Body of pancreas (tissue), 4 donors: ENCODE data around the gene NACC2. TPM values are rescaled to one million over a fixed set of nuclear protein-coding genes. Genes with fewer than 3 reads are reported as not detected.

Source experiments
- ATAC-seq: fragments of 150-250 bp; one replicate; pipeline ENCODE4 v1.9.1; 2016
- DNase-seq, 4 donors: peaks; one replicate each; pipeline ENCODE4 v3.0.0-alpha.2; 2019
- H3K27ac ChIP-seq, 4 donors: fragments of 200-600 bp; sonication (generic); 1 replicate in 3 of 4; 2 replicates in 1 of 4; pipeline versions ENCODE4 v1.5.1 to v1.6.1; 2016 to 2019; ENCODE audit warnings: mild to moderate bottlenecking in 1 of 4, mixed read lengths in 1 of 4, moderate library complexity in 1 of 4
- H3K27me3 ChIP-seq, 2 donors: fragments of 200-600 bp; sonication (generic); one replicate each; pipeline ENCODE4 v1.6.0; 2016; ENCODE audit warnings: mild to moderate bottlenecking in 1 of 2
- H3K36me3 ChIP-seq, 2 donors: fragments of 200-600 bp; sonication (generic); replicated peaks in 1 of 2; 2 replicates each; pipeline ENCODE4 v1.5.1; 2016; ENCODE audit warnings: low read depth in 2 of 2; ENCODE audit not compliant: insufficient read depth in 1 of 2
- H3K4me1 ChIP-seq: fragments of 200-600 bp; sonication (generic); one replicate; pipeline ENCODE4 v1.6.0; 2016
- H3K4me3 ChIP-seq, 2 donors: fragments of 200-600 bp; sonication (generic); 1 replicate in 1 of 2; 2 replicates in 1 of 2; pipeline ENCODE4 v1.5.1; 2016 to 2019
- H3K9me3 ChIP-seq, 3 donors: fragments of 200-600 bp; sonication (generic); 1 replicate in 2 of 3; 2 replicates in 1 of 3; pipeline ENCODE4 v1.5.1; 2016
- CTCF ChIP-seq, 7 experiments: fragments of 450-650 bp in 4 of 7; fragments of 200-600 bp in 3 of 7; sonication (generic) in 3 of 7; IDR thresholded peaks; one replicate each; pipeline ENCODE4 v1.5.1; 2016 to 2019; ENCODE audit warnings: antibody characterized with exemption in 7 of 7
- POLR2A ChIP-seq, 3 donors: fragments of 450-650 bp; IDR thresholded peaks; one replicate each; pipeline ENCODE4 v1.6.1; 2016; ENCODE audit warnings: antibody characterized with exemption in 3 of 3, mild to moderate bottlenecking in 2 of 3
- WGBS, 2 donors: methylation state at CpG; one replicate each; pipeline ENCODE4 v1.1.5; 2017; 5-methylcytosine and 5-hydroxymethylcytosine counted together
- intact Hi-C: fragments of 100-400 bp; cut with DNase I; formaldehyde crosslinking; loops from one replicate; pipeline ENCODE4 v1.15.1; 2023
- total RNA-seq, 2 donors: library from RNA; depleted of rRNA; stranded (reverse); fragments of >200 nt; gene quantifications; one replicate each; pipeline ENCODE4 v1.1.0, GENCODE V29; 2016

NACC2 gene
- total RNA-seq, 2 donors from 2014 or later: 16.6 to 21.1 TPM

DNA sequence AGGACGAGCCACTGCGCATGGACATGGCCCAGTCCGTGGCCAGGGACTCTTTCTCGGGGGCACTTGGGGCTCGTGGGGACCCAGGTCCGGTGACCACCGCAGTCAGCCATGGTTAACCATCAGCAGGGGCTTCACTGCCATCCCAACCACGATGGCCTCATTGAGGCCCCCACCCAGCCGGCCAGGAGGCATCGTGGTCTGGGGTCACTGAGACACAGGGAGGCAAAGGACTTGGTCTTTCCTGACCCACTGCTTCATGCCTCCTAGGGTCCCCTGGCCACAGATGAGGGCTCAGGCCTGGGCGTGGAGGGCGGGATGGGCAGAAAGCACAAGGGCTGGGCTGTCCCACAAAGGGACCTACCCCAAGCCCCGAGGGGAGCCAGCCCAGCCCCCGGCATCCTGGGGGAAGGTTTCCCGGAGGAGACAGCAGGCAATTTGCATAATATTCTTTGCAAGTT lies 6.6 kb downstream of the NACC2 start:
- H3K27ac ChIP-seq: no peak overlapping the region
- DNase-seq: no peak

GRCh38 chr9:136087741-136088480 lies 7.2 kb downstream of the NACC2 start:
- WGBS, 2 donors: 75% methylated on average over 23 of the region's 24 CpGs; no CpG with 5 or more reads in 1 of the 2 donors
- no peak for ATAC-seq
- H3K27me3 ChIP-seq: no peaks in the 10 kb centered on the region

More for the DNA sequence above, 6.6 kb downstream of the NACC2 start:
- Histone ChIP-seq H3K4me1 (peaks cover 75% of the 10 kb centered on the region), H3K4me3 (no peak overlapping the region), H3K36me3 (no peaks in the 10 kb centered on the region), H3K9me3 (no peaks in the 10 kb centered on the region), H3K27me3 (no peaks in the 10 kb centered on the region)
- WGBS, 2 donors: 78 to 80% methylated on average over 1 to 13 of the region's 15 CpGs
- TF ChIP-seq CTCF (IDR thresholded peaks at IDR 0.05) (no peak), POLR2A (IDR thresholded peaks at IDR 0.05) (no peak)
- ATAC-seq: no peak
- intact Hi-C loops: no loop called here

DNA sequence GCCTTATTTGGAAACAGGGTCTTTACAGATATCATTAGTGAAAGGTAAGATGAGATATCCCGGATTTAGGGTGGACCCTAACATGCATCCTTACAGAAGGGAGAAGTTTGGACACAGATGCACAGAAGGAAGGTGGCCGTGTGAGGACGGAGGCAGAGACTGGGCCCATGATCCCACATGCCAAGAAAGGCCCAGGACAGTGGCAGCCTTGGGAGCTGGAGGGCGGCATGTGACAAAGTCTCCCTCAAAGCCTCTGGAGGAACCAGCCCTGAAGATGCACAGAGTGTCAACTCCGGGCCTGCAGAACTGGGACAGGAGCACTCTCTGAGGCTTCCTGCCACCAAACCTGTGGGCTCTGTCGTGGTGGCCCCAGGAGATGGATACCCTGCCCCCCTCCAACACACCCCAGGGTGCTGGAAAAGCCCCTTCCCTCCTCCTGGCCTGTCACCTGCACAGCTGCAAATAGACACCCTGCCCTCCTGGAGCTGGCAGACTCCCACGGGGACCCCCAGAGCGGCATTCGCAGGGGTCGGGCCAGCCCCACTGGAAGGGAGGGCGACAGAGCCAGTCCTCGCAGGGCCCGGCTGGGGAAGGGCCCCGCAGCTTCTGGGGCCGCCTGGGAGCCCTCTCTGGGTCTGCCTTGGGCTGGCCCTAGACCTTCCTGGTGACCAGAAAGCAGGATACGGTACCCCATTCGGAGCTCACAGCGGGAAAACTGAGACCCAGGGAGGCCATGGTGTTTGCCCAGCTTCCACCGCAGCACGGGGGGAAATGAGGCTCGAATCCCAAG lies 7.9 kb downstream of the NACC2 start:
- TF ChIP-seq POLR2A (IDR thresholded peaks at IDR 0.05): no peak
- TF ChIP-seq CTCF (IDR thresholded peaks at IDR 0.05): no peak
- DNase-seq (no peak), ATAC-seq (no peak)
- intact Hi-C loops: no loop called here
- no peaks in the 10 kb centered on the region for H3K36me3 ChIP-seq
- H3K27me3 ChIP-seq: no peaks in the 10 kb centered on the region
- no peak overlapping the region for H3K4me3 ChIP-seq
- WGBS, 2 donors: 90% methylated on average over 10 to 21 of the region's 21 CpGs
- no peak overlapping the region for H3K27ac ChIP-seq
- H3K9me3 ChIP-seq: no peaks in the 10 kb centered on the region
- H3K4me1 ChIP-seq: peaks cover 64% of the 10 kb centered on the region

More at GRCh38 chr9:136087741-136088480, 7.2 kb downstream of the NACC2 start:
- Histone ChIP-seq H3K4me1 (peaks cover 69% of the 10 kb centered on the region), H3K9me3 (no peaks in the 10 kb centered on the region), H3K27ac (no peak overlapping the region), H3K4me3 (no peak overlapping the region), H3K36me3 (no peaks in the 10 kb centered on the region)
- peak in 1 of 4 donors; percentile 11 for DNase-seq
- intact Hi-C loops: no loop called here
- TF ChIP-seq POLR2A (IDR thresholded peaks at IDR 0.05) (no peak), CTCF (IDR thresholded peaks at IDR 0.05) (no peak)

DNA sequence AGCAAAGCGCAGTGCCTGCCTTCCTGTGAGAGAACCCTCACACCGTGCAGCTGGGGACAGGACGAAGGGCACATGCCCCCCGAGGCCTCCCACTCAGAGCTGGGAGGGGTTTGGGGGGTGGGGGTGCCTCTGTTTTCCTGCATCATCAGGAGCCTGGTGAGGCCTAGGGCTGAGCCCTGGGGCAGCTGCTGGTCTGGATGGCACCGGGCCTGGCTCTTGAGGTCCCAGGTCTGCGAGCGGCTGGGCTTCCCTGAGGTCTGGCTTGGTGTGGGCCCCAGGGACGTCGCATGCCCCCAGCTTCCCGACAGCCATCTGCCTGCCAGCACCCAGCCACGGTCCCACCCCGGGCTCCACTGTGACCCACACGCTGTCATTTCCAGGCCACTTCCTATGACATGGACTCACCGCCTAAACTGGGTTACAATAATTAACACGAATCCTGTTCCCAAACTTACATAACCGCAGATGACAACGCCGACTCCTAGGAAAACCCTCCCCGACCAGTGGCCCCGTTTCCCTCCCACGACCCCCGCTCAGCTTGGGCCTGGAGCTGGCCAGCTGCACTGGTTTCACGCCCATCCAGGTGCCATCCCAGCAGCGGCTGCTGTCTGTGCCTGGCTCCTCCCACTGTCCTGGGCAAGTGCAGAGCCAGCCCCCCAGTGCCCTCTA lies 8.7 kb downstream of the NACC2 start:
- Histone ChIP-seq H3K9me3 (no peaks in the 10 kb centered on the region), H3K27ac (peak overlapping the region; percentile 18 to 64 (median 49)), H3K36me3 (no peaks in the 10 kb centered on the region), H3K4me1 (peaks cover 64% of the 10 kb centered on the region), H3K27me3 (no peaks in the 10 kb centered on the region), H3K4me3 (no peak overlapping the region)
- no peak for TF ChIP-seq CTCF (IDR thresholded peaks at IDR 0.05)
- TF ChIP-seq POLR2A (IDR thresholded peaks at IDR 0.05): no peak
- ATAC-seq: peak; percentile 20
- peak in 2 of 4 donors; percentile 32 to 39 for DNase-seq
- WGBS, 2 donors: 66 to 92% methylated on average over 8 to 24 of the region's 24 CpGs
- intact Hi-C loops: no loop called here
